GM19328 (cell line): ENCODE measurements around the gene S100A13.
A peak's percentile ranks its signal among the peaks of the same experiment; 100 is the strongest.
"Not testable (repeated sequence)": the region's sequence is repeated elsewhere in the genome, so short reads cannot be mapped to it uniquely, and the experiment has no call there.

Experiments
- ATAC-seq: cut with Tn5 transposase; IDR thresholded peaks from one replicate; pipeline ENCODE4 v1.9.1; 2021; ENCODE audit warnings: mild to moderate bottlenecking, moderate library complexity; ENCODE audit not compliant: unreplicated experiment

Gene S100A13

DNA sequence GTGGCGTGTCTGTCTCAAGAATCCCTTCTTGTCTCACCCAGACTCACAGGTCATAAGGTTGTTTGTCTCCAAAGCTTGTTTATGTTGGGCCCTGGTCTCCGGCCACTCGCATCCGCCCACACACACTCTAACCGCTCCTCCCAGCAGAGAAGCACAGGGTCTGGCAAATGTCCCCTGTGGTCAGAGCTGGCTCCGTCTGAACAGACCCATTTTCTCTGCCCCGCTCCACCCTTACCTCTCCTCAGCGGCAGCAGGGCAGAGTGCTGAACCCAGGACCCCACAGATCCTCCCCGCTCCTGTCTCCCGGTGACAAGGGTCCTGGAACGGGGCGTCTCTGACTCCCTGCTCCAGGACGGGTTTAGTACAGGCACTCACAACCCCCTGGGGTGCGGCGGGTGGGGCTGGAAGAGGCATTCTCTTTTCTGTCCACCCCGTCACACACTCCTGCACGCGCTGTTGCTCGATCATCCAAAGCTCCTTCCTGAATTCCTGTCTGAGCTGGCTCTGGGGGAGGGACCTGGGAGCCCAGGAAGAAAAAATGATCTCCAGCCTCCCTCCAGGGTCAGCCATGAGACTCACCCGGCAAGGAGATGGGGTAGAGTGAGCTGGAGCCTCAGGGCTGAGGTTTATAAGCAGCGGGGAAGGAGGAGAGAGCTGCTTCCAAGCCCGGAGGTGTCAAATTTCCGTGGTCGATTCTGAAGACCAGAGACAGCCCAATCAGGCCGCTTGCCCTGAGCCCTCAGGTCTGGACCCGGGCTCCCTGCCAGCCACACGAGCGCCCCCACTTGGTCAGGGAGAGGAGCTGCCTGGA, at the start of gene S100A13:
TSS of gene S100A13 (minus strand) at position 602 of the 811 bp plus-strand sequence. CDS start 1,033 bp downstream, outside the sequence.
- ATAC-seq: no peak

DNA sequence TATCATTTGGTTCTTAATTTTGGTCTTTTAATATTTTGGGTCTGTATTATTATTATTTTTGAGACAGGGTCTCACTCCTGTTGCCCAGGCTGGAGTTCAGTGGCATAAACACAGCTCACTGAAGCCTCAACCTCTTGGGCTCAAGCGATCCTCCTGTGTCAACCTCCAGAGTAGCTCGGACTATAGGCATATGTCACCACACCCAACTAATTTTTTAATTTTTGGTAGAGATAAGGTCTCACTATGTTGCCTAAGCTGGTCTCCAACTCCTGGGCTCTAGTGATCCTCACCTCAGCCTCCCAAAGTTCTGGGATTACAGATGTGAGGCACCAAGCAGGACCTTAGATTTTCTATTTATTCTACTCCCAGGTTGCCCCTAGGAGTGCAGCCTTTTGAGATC, 46.2 kb upstream of the S100A13 start:
- ATAC-seq: no peak

DNA sequence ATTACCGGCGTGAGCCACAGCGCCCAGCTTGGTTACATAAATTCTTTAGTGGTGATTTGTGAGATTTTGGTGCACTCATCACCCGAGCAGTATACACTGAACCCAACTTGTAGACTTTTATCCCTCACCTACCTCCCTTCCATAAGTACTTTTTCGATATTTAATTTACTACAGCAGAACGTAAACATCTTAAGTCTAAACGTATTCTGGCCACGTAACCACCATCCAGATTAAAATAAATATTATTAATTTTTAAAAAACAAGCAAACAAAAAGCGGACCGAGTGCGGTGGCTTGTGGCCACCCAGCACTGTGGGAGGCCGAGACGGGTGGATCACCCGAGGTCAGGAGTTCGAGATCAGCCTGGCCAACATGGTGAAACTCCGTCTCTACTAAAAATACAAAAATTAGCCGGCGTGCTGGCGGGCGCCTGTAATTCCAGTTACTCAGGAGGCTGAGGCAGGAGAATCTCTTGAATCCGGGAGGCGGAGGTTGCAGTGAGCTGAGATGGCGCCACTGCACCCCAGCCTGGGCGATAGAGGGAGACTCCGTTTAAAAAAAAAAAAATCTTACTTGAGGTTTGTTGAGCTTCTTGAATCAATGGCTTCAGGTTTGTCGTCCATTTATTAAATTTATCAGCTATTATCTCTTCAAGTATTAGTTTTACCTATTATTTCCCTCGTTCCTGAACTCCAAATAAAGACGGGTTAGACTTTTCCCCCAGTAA, 44.5 kb upstream of the S100A13 start:
- not testable (repeated sequence) for ATAC-seq

DNA sequence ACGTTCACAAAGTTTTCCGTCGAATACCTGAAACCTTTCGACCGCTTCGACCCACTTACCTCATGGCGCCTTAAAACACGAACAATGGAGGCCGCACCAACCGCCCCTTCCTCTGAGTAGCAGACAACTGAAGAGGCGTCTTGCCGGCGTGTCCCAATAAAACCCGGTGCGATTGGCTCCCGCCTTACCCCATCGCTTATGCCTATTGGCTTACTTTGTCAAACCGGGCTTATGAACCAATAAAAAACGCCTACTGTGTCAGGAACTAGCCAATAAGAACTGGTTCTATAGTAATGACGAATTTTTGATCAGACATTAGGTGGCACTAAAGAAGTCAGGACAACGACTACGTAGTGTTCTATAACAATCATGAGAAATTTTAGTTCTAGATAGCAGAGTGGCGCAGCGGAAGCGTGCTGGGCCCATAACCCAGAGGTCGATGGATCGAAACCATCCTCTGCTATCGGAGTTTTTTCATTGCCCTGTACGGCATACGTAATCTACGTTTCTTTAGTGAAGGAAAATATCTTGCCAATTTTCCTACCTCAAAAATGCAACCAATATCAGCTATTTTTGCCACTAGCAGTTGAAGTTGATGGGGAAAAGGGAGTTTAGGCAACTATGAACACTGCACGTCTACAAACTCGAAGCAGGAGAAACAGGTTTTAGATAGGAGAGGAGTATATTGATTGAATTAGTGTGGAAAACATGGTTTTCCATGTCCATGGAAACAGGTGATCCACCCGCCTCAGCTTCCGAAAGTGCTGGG, 43.7 kb upstream of the S100A13 start, which contains the start of gene ILF2:
TSS of gene ILF2 (minus strand) at position 135 of the 769 bp plus-strand sequence. CDS start at position 64, 71 bp downstream.
- ATAC-seq: peak; percentile 87

DNA sequence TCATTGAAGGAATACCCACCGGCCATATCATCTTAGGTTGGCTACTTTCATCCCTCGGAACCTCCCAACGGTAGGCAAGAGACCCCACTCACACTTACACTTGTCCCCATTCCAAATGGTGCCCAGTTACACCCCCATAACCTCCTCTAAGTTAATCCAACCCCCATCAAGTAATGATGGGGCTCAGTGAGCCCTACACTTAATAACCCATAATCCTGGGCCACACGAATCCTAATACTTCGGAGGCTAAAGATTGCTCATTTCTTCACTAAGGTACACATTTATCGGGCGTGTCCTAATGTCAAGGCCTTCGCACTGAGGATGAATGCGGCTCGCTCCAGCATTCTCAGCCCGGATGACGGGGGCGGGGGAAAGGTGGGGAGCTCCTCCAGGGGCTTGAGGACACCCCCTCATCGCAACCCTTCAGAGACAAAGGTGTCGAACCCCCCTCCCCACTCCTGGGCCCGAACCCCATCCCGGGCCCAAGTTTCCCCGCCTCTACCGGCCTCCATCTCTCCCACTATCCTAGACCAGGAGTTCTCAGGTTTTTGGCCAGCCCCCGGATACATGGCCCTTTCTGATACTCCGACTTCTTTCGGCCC, 43.1 kb upstream of the S100A13 start:
- ATAC-seq: no peak

DNA sequence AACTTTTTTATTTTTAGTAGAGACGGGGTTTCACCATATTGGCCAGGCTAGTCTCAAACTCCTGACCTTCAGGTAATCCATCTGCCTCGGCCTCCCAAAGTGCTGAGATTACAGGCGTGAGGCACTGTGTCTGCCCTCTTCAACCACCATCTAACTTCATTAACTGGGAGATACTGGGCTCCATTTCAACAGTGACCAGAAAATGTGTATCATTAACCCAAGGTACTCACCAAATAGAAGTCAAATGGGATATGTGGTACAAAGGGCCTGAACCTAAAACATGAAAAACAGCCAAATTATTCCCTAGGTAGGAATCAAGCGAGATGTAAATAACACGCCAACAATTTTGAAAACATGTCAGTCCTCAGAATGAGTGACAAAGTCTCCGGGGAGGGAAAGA, 42.3 kb upstream of the S100A13 start:
- ATAC-seq: no peak

DNA sequence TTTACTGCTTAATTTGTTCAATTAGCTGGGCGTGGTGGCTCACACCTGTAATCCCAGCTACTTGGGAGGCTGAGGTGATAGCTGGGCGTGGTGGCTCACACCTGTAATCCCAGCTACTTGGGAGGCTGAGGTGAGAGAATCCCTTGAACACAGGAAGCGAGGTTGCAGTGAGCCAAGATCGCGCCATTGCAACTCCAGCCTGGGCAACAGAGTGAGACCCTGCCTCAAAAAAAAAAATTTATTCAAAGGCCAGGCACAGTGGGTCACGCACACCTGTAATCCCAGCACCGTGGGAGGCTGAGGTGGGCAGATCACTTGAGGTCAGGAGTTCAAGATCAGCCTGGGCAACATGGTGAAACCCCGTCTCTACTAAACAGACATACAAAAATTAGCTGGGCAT, 41.4 kb upstream of the S100A13 start:
- ATAC-seq: not testable (repeated sequence)

DNA sequence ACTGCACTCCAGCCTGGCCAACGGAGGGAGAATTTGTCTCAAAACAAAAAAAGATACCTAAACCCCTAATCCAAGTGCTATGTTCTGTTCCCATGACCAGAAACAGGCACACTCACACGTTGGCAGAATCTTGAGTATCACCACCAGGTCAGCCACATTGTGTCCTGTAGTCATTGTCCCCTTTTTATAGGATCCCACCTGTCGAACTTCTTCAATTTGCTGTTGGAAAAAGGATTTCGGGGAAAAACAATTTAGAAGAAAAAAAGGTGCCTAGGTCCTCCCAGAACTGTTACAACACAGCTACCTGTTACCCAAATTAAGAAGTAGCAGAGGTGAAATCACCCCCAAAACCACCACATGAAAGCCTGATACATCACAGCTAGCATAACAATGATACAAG, 40.1 kb upstream of the S100A13 start:
- ATAC-seq: no peak

DNA sequence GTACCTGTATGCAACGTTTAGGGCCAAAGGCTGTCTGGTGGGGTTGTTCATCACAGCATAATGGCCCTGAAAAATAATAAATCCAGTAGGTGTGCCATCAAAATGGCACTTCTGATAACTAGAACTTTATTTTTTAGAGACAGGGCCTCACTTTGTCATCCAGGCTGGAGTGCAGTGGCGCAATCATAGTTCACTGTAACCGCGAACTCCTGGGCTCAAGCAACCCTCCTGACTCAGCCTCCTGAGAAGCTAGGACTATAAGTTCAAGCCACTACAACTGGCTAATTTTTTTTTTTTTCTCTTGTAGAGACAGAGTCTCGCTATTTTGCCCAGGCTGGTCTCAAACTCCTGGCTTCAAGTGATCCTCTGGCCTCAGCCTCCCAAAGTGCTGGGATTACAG, 35.9 kb upstream of the S100A13 start:
- ATAC-seq: no peak

DNA sequence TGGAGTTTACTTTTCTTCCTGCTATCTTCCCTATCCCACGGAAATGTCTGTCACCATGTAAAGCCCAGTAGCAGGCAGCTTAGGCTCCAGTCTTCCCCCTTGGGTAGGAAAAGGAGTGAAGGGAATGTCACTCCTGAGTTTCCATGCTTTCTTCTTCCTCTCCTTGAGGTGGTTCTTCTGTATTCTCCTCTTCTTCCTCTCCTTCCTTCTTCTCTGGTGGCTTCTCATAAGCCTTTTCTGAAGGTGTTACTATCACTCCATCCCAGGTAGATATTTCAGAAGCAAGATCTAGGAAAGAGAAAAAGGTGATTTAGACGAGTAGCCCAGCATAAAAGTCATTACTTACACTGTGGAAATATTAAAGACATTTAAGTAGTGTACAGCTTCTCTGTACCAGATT, 35.0 kb upstream of the S100A13 start:
- no peak for ATAC-seq

DNA sequence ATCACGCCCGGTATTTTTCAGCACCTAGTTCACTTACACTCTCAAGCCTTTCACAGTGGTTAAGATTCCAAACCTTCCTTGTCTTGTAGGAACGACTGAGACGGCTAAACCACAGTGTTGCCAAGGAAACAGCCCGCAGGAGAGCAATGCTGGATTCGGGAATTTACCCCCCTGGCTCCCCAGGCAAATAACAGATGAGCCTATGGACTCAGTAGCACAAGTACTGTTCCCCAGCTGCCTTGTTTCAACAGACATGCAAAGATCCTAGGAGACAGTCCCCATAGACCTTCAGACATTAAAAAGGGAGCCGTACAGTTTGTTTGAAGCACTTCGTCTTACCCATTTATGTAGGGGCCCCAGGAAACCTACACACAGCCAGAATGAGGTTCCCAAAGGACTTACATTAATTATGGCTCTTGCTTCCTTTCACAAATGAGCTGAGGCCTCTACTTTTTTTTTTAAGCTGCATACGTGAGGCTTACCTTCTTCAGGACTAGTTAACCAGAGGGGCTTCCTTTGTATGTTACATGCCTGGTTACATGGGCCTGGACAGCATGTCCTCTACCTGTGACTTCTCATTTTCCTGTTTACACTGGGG, 33.9 kb upstream of the S100A13 start:
- no peak for ATAC-seq

DNA sequence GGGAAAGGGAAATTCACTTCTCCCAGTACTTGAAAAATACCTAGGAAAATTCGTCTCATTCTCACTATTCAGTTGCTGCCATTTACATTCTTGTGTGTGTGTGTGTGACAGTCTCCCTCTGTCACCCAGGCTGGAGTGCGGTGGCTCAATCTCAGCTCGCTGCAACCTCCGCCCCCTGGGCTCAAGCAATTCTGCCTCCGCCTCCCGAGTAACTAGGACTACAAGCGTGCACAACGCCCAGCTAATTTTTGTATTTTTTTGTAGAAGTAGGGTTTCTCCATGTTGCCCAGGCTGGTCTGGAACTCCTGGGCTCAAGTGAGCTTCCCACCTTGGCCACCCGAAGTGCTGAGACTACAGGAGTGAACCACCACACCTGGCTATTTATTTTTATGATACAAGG, 32.4 kb upstream of the S100A13 start:
- ATAC-seq: no peak

DNA sequence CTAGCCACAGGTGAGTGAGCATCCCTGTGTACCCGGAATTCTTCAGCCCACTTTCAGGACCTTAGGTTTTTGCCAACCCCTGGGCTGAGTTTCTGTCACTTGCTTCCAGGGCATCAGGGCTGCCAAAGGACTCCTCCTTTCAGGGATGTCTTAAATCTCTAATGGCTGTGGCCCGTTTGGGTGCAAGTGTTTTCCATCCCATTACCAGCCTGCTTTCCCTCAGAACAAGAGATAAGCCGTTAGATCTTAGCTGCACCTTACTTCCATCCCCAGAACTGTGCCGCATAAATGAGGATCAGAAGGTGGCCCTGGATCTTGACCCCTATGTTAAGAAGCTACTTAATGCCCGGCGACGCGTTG, 31.9 kb upstream of the S100A13 start:
- ATAC-seq: no peak

DNA sequence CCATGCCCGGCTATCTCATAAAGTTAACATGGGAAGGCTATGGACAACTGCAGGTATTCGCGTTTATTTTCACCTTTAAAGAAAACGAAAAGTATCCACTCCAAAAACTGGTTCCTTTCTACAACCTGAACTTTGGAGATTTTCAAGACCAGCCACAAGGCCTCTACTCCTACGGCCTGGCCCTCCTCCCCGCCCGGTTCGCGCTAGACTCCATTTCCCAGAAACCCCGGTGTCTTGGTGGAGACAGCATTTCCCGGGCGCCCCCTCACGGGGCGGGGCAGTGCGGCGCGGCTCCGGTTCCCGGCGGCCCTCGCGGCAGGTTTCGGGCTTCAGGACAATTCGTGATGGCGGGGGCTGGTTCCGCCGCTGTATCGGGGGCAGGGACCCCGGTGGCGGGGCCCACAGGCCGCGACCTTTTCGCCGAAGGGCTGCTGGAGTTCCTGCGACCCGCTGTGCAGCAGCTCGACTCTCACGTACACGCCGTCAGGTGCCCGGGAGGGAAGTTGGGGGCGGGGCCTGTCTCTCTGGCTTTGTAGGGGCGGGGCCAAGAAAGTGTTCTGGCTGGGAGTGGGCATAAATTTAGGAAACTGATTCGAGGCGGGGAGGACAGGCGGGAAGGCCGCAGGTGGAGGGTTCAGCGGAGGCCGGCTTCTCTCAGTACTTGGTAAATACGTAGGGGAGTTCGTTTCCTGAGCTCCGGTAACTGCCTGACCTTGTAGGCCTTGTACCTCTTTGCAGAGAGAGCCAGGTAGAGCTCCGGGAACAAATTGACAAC, 31.3 kb upstream of the S100A13 start, which contains the start of gene SNAPIN:
TSS of gene SNAPIN (plus strand) at position 304 of the 775 bp plus-strand sequence. CDS start at position 345, 41 bp downstream.
- peak; percentile 78 for ATAC-seq

DNA sequence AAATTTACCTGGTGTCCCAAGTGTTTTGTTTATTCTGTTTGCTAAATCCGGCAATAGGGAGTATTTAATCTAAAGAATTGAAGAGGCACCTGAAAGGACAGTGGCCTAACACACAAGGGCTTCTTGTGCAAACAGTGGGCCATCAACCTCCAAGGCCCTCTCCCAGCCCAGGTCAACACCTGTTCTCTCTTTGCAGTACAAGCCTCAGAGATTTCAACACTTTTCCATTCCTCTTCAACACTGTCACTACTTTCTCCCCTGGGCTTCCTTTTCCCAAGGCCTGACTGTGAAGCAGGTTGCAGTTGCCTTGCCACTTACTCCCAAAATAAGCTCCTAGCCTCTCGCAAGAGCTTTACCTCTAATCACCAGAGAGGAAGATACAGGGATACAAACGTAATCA, 28.0 kb upstream of the S100A13 start:
- no peak for ATAC-seq

DNA sequence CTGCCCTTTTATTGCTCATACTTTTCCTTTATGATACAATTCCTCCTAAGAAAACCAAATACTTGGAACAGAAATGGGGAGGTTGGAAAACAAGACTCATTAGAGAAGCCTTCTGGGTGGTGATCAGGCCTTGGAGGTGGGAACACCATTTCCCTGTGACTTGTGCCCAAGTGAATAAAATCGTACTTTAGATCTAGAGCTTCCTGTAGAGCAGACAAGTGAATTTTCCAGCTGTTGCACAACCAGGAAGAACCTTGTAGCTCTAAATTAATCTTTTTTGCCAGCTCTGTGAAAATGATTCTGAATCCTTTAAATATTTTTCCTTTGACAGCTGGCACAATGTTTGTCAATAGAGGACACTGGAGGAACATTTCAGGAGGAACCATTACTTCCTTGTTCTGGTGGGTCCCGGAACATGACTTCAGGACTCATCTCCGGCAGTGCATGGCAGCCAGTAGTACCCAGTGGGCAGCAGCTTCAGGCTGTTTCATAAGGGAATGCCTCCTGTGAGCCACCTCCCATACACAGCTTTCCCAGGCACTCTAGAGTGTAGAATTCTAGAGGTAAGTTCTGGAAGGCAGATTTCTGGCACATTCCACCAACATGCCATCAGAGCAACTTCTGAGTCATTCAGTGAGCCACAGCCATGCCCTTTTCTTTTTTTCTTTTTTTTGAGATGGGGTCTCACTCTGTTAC, 25.6 kb upstream of the S100A13 start:
- no peak for ATAC-seq

DNA sequence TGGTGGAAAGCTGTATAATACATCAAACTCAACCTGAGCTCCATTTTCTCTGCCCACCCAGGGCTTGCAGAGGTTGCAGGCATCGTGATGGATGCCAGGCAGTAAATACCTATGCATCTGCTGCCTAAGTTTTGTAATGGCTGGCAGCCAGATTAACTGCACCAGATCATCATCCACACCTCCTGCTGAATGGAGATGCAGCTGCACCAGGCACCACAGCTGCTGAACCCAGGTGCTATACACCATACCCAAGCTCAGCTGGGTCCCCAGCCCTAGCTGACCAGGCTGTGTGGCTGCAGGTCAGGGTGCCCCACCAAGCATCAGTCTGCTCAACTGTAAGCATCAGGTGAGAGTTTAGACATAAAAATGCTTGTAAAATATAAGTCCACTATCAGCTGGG, 24.5 kb upstream of the S100A13 start:
- no peak for ATAC-seq

DNA sequence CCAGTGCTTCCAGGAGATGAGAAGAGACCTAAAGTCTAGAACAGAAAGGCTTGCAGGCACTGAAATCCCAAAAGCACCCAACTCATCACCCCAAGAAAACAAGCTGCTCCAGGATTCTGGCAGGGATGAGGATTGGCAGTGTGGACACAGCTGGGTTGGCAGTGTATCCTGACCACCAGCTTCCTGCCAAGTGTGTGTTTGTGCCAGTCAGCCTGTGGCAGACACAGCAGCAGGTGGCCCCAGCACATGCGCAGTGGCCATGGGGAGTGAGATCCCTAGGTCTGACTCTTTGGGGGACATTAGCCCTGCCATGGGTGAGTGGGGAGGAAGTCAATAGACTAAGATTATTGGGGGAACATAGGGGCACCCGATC, 22.5 kb upstream of the S100A13 start:
- no peak for ATAC-seq

DNA sequence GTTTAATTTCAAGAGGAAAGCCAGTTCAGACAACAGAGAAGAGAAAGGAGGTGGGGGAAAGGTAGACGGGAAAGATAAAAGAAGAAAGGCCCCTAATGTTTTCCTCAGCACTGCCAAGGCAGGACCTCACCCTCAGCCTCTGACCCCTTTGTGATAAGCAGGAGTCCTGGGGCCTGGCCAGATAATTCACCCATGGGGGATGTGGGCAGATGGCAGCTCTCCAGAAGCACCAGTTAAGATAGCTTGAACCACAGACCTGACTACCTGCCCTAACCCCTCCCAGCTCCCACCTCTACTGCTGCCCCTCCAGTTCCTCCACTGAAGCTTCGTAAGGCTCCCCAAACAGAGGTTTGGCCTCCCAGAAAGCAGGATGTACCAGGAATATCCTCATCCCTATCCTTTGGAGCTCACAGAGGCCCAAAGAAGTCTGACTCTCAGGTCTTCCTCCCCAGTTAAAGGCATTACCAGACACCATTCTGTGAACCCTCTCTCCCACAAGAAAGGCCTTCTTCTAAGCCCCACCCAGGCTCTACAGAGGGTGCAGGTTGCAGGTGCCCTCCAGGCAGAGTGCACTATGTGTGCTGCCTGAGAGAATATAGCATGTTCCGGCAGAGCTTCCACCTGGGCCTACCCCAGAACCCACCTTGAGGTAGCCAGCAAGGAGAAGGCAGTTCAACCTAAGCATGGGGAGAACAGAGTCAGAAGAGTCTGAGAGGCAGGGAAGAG, 22.0 kb upstream of the S100A13 start:
- no peak for ATAC-seq
